ENCODE results near the gene USP48.
"Not testable (repeated sequence)": the region's sequence is repeated elsewhere in the genome, so short reads cannot be mapped to it uniquely, and the experiment has no call there.

USP48 gene

GRCh38 chr1:21795075-21795474 is 12.1 kb upstream of the USP48 start:
- no peak for DNase-seq (ENCODE audit: low read depth)

GRCh38 chr1:21794656-21795055 is 11.7 kb upstream of the USP48 start:
- TF ChIP-seq CTCF (conservative IDR thresholded peaks at IDR 0.05; ENCODE audit: low read depth, low read length), result no peak
- no peak overlapping the region for H3K4me3 ChIP-seq (ENCODE audit: low read depth, low read length)
- no peak for DNase-seq (ENCODE audit: low read depth)

More at GRCh38 chr1:21795075-21795474, 12.1 kb upstream of the USP48 start:
- no peak for TF ChIP-seq CTCF (conservative IDR thresholded peaks at IDR 0.05; ENCODE audit: low read depth, low read length)
- no peak overlapping the region for H3K4me3 ChIP-seq (ENCODE audit: low read depth, low read length)

GRCh38 chr1:21793104-21793503 is 10.2 kb upstream of the USP48 start:
- TF ChIP-seq CTCF (conservative IDR thresholded peaks at IDR 0.05; ENCODE audit: low read depth, low read length), result no peak
- no peak for DNase-seq (ENCODE audit: low read depth)
- no peak overlapping the region for H3K4me3 ChIP-seq (ENCODE audit: low read depth, low read length)

- no peak overlapping the region for H3K4me3 ChIP-seq (ENCODE audit: low read depth, low read length)
- no peak for TF ChIP-seq CTCF (conservative IDR thresholded peaks at IDR 0.05; ENCODE audit: low read depth, low read length)
- DNase-seq (ENCODE audit: low read depth), result no peak
Measured at GRCh38 chr1:21786640-21787039, 3.7 kb upstream of the USP48 start.

- not testable (repeated sequence) for H3K4me3 ChIP-seq (ENCODE audit: low read depth, low read length); DNase-seq (ENCODE audit: low read depth)
Measured at GRCh38 chr1:21785764-21786163, 2.8 kb upstream of the USP48 start.

- no peak for TF ChIP-seq CTCF (conservative IDR thresholded peaks at IDR 0.05; ENCODE audit: low read depth, low read length)
- DNase-seq (ENCODE audit: low read depth), result peak; percentile 79
- H3K4me3 ChIP-seq (ENCODE audit: low read depth, low read length), result peak overlapping the region; percentile 98
Measured at GRCh38 chr1:21783679-21784603, 992 bp upstream of the USP48 start.

GRCh38 chr1:21782349-21782867 is 541 bp downstream of the USP48 start:
- DNase-seq (ENCODE audit: low read depth), result peak; percentile 72
- TF ChIP-seq CTCF (conservative IDR thresholded peaks at IDR 0.05; ENCODE audit: low read depth, low read length), result peak; percentile 58
- peak overlapping the region; percentile 98 for H3K4me3 ChIP-seq (ENCODE audit: low read depth, low read length)

Data from choroid plexus epithelial cell (primary cell).